Right lobe of liver (tissue), 4 donors: ENCODE measurements around the gene PGAP2.

ENCODE experiments used
- POLR2A ChIP-seq: fragments of 450-650 bp; IDR thresholded peaks from one replicate; pipeline ENCODE4 v1.6.1; 2017; ENCODE audit warnings: antibody characterized with exemption, mild to moderate bottlenecking
- TF ChIP-seq, protein P1 (sequence below), 4 donors: fragments of 200-600 bp in 3 of 4; fragments of 450-650 bp in 1 of 4; IDR thresholded peaks; one replicate each; pipeline versions ENCODE4 v1.5.1 to v1.8.0; 2016 to 2022; ENCODE audit warnings: antibody characterized with exemption in 4 of 4, mild to moderate bottlenecking in 2 of 4
- donor health status: DM: no; HTN: no; CAD: no.
- donor health status: DM: no; HTN: no; CAD: no.
- donor health status: DM: no; HTN: yes; CAD: no.

- TF ChIP-seq, protein P1, sequence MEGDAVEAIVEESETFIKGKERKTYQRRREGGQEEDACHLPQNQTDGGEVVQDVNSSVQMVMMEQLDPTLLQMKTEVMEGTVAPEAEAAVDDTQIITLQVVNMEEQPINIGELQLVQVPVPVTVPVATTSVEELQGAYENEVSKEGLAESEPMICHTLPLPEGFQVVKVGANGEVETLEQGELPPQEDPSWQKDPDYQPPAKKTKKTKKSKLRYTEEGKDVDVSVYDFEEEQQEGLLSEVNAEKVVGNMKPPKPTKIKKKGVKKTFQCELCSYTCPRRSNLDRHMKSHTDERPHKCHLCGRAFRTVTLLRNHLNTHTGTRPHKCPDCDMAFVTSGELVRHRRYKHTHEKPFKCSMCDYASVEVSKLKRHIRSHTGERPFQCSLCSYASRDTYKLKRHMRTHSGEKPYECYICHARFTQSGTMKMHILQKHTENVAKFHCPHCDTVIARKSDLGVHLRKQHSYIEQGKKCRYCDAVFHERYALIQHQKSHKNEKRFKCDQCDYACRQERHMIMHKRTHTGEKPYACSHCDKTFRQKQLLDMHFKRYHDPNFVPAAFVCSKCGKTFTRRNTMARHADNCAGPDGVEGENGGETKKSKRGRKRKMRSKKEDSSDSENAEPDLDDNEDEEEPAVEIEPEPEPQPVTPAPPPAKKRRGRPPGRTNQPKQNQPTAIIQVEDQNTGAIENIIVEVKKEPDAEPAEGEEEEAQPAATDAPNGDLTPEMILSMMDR (IDR thresholded peaks at IDR 0.05), result no peak
- no peak for TF ChIP-seq POLR2A
Measured at GRCh38 chr11:3816673-3817072, 8.3 kb downstream of the PGAP2 start.
